Subcutaneous abdominal adipose tissue (tissue), 5 donors: ENCODE data around the gene ADD3.
A peak's percentile ranks its signal among the peaks of the same experiment; 100 is the strongest.

Experiments
- H3K27ac ChIP-seq: one replicate; pipeline ENCODE4 v1.7.0; 2013; ENCODE audit warnings: low read depth, mild to moderate bottlenecking, inconsistent platforms, low read length, moderate library complexity
- H3K27me3 ChIP-seq, 5 donors: one replicate each; pipeline ENCODE4 v1.7.0; 2013; ENCODE audit warnings: low read length in 5 of 5, inconsistent platforms in 1 of 5; ENCODE audit not compliant: control insufficient read depth in 5 of 5, insufficient read depth in 4 of 5
- H3K36me3 ChIP-seq, 5 donors: one replicate each; pipeline ENCODE4 v1.7.0; 2013; ENCODE audit warnings: low read length in 5 of 5; ENCODE audit not compliant: control insufficient read depth in 5 of 5, insufficient read depth in 5 of 5
- H3K4me1 ChIP-seq, 5 donors: one replicate each; pipeline ENCODE4 v1.7.0; 2013; ENCODE audit warnings: low read length in 5 of 5, mild to moderate bottlenecking in 3 of 5, moderate library complexity in 1 of 5; ENCODE audit not compliant: control insufficient read depth in 5 of 5, insufficient read depth in 5 of 5
- H3K4me3 ChIP-seq, 5 donors: one replicate each; pipeline ENCODE4 v1.7.0; 2013; ENCODE audit warnings: low read length in 5 of 5, low read depth in 1 of 5
- H3K9ac ChIP-seq, 5 donors: one replicate each; pipeline ENCODE4 v1.7.0; 2013; ENCODE audit warnings: low read length in 5 of 5, mild to moderate bottlenecking in 4 of 5, moderate library complexity in 3 of 5
- H3K9me3 ChIP-seq, 5 donors: one replicate each; pipeline ENCODE4 v1.7.0; 2013; ENCODE audit warnings: low read length in 5 of 5; ENCODE audit not compliant: control insufficient read depth in 5 of 5
- donor health status: healthy.
- donor health status: healthy.
- donor health status: healthy.
- donor health status: healthy.
- donor health status: healthy.

ADD3 gene

DNA sequence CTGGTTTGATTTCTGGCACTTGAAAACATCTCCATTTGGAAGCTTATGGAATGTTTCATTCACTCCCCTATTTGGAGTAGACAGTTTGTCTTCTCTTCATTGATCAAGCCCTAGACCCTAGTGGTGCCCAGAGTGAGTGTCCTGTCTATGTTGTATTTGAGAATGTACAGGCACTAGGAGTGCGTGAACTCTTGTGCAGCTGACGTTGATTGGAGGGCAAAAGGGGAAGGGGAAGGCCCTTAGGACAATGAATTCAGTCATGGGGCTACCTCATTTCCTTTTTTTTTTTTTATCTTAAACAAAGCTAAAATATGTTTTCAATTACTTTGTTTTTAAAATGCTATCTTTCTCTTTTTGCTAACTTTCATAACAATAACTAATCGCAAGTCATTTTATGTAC, 66.5 kb downstream of the ADD3 start:
- peak overlapping the region in 1 of 5 donors; percentile 15 for H3K4me3 ChIP-seq
- peaks cover 16 to 70% (median 53%) of the 10 kb centered on the region in 5 donors for H3K4me1 ChIP-seq
- no peaks in the 10 kb centered on the region for H3K9me3 ChIP-seq
- no peak overlapping the region for H3K9ac ChIP-seq
- H3K36me3 ChIP-seq = no peaks in the 10 kb centered on the region
- H3K27me3 ChIP-seq = no peaks in the 10 kb centered on the region
- H3K27ac ChIP-seq = peak overlapping the region; percentile 83

DNA sequence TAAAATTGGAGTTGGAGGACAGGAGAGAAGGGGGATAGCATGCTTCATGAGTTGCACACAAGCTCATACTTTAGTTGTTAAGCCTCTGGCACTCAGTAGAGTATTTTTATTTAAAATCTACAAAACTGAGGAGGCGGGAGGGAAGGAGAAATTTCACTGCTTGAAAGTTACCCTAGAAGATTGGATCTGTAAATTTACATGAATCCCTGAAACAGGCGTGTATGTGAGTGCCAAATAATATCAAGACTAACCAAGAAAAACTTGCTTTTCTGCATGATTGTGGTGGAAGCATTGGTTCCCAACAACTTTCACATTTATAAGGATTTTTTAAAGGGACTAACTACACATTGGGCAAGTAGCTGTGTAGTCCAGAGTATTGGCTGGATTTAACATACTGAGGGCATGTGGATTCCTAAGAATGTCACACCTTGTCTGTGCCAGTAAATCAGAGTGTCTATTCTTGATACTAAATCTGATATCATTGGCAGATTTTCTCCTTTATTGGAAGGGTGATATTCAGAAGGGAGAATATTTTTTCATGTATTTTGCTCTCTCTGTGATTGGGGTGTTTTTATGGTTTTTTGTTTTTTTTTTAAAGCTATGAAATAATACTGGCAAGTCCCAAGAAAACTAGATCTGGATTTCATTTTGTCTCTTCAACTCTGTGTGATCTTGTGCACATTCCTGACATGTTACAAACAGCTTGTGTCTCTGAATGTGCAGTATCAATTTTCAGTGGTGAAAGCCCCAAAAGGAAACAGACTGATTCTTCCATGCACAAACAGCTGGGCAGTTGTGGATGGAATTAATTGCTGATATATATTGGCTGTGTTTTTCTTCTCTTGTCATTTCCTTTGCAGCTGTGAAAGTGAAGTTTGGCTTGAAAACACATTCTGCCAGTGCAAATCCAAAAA, 67.2 kb downstream of the ADD3 start:
- Histone ChIP-seq H3K9ac (peak overlapping the region in 2 of 5 donors; percentile 19 to 23), H3K4me1 (peaks cover 16 to 64% (median 48%) of the 10 kb centered on the region in 5 donors), H3K27ac (peak overlapping the region; percentile 83)

DNA sequence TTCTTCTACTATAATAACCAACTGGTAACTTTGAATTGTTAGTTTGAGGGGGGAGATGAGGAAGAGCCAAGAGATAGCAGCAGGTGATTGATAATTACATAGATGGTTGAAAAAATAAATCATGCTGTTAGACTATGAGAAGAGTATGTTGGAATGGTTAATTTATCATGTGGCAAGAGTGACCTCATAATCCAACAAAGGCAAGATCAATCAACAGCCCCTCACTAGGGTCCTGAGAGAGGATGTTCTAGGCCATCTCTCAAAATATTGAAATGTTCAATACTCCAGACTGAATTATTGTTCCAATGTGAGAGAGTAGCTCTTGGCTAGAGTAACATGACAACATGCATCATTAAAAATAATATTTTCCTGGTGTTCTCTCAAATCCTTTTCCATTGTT, 67.9 kb downstream of the ADD3 start:
- H3K9me3 ChIP-seq = no peaks in the 10 kb centered on the region
- H3K9ac ChIP-seq = peak overlapping the region in 2 of 5 donors; percentile 19 to 23
- H3K27ac ChIP-seq = peak overlapping the region; percentile 83
- H3K4me1 ChIP-seq = peaks cover 16 to 58% (median 48%) of the 10 kb centered on the region in 5 donors
- H3K27me3 ChIP-seq = no peaks in the 10 kb centered on the region
- peak overlapping the region in 1 of 5 donors; percentile 3 for H3K4me3 ChIP-seq
- H3K36me3 ChIP-seq = no peaks in the 10 kb centered on the region

More for the DNA sequence above, 67.2 kb downstream of the ADD3 start:
- Histone ChIP-seq H3K36me3 (no peaks in the 10 kb centered on the region), H3K4me3 (peak overlapping the region in 1 of 5 donors; percentile 3), H3K27me3 (no peaks in the 10 kb centered on the region), H3K9me3 (no peaks in the 10 kb centered on the region)

DNA sequence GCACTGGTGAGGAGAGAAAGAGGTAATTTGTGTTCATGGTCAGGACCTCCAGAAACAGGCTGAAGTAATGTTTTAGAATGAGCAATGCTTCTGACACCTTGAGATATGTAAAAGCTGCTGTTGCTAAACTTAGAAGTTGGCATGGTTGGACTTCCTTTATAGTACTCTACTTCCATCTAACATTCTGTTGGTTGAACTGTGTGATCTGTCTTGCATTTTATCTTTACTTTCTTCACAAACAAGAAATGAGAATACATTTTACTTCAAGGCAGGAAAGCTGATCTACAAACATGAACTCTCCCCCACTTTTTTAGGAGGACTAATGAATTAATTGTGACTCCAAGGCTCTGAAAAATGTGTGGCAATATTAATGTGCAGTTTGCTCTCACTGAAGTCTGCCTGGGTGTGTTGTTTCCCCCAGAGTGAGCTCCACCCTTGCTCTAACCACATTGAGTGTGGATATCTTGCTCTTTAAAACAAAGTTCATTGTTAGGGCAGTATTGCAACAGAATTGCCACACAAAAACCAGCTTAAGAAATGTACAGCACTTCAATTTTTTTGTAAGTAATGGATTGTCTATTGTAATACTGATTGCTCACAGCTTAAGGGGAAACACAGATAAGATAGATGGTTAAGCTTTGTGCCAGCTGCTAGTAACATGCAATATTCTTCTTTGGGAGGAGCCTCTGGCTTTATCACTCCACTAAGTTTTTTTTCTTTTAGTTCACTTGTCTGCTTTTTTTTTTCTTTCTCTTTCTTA, 69.0 kb downstream of the ADD3 start:
- no peaks in the 10 kb centered on the region for H3K27me3 ChIP-seq
- peak overlapping the region in 4 of 5 donors; percentile 24 to 49 (median 37) for H3K9ac ChIP-seq
- H3K4me1 ChIP-seq = peaks cover 16 to 66% (median 51%) of the 10 kb centered on the region in 5 donors
- peak overlapping the region; percentile 26 to 57 (median 39) for H3K4me3 ChIP-seq
- peak overlapping the region; percentile 83 for H3K27ac ChIP-seq
- H3K9me3 ChIP-seq = no peaks in the 10 kb centered on the region
- no peaks in the 10 kb centered on the region for H3K36me3 ChIP-seq

DNA sequence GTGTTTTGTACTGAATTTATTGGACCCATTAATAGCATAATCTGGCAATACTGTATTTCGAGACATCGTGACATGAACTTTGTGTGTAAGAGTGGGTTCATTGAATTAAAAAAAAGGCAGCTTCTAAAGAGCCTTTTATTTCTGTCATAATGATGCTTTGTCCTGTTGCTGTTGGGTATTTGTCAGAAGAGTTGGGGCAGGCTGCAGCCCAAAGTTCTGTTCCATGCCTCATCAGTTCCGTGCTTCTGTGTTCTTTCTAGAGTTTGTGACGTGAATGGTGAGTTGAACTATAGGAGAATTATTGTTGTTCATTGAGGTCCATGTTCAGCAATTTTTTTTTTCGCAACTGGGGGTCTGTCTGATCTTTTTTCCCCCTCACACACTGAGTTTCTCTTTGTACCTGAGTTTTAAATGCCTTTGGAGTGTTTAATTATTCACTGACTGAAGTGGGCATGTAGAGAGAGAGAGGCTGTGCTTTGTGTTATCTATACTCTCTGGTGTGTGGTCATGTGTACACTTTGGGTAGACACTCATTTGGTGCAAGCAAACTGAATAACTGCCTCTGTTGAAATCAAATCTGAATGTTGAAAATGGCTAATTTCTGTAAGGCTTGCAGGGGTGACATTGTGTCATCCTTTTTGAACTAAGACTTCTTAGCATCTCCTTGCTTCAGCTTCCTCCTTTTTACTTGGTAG, 69.8 kb downstream of the ADD3 start:
- no peaks in the 10 kb centered on the region for H3K27me3 ChIP-seq
- peak overlapping the region; percentile 26 to 57 (median 39) for H3K4me3 ChIP-seq
- H3K4me1 ChIP-seq = peaks cover 16 to 73% (median 58%) of the 10 kb centered on the region in 5 donors
- H3K36me3 ChIP-seq = no peaks in the 10 kb centered on the region
- H3K27ac ChIP-seq = peak overlapping the region; percentile 83
- H3K9me3 ChIP-seq = no peaks in the 10 kb centered on the region
- H3K9ac ChIP-seq = peak overlapping the region in 4 of 5 donors; percentile 24 to 49 (median 37)

DNA sequence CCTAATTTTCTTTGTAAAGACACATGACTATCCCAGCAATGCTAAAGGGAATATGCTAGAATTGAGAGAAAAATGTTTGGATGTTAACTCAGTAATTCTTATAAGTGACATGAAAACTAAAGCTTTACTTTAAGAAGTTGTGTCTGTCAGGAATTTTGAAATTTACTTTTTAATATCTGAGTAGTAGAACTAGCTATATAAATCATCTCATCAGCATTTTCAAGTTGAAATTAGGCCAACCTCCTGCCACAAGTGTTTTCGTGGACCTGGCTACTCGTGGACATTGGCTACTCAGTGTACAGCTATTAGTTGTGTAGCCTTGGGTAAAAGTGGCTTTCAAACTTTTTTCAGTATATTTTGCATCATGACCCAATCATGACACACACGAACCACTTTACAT, 70.5 kb downstream of the ADD3 start:
- Histone ChIP-seq H3K4me1 (peaks cover 16 to 79% (median 58%) of the 10 kb centered on the region in 5 donors), H3K9ac (no peak overlapping the region), H3K9me3 (no peaks in the 10 kb centered on the region), H3K4me3 (peak overlapping the region in 2 of 5 donors; percentile 39 to 57), H3K27ac (peak overlapping the region; percentile 83), H3K36me3 (no peaks in the 10 kb centered on the region), H3K27me3 (no peaks in the 10 kb centered on the region)

DNA sequence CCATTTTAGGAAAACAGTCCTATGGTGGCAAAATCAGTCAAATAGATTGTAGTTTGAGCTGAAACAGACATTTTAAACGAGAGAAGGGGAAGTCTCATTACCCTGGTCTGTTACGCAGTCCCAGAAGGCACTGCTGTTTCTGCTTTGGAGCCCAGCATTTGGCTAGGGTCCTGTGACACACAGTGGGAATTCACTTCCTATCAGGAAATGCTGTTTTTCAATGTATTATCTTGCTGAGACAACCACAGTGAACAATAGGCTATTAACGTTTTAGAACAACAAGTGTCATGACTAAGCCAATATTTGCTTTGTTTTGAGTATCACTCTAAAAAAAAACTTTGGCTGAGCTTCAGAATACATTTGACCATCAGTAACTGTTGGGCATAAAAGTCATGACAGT, 74.1 kb downstream of the ADD3 start:
- H3K36me3 ChIP-seq = peaks cover 0 to 3% (median 0%) of the 10 kb centered on the region in 5 donors
- H3K9me3 ChIP-seq = no peaks in the 10 kb centered on the region
- H3K9ac ChIP-seq = no peak overlapping the region
- H3K27me3 ChIP-seq = no peaks in the 10 kb centered on the region
- H3K27ac ChIP-seq = peak overlapping the region; percentile 72
- no peak overlapping the region for H3K4me3 ChIP-seq
- peaks cover 8 to 54% (median 36%) of the 10 kb centered on the region in 5 donors for H3K4me1 ChIP-seq

DNA sequence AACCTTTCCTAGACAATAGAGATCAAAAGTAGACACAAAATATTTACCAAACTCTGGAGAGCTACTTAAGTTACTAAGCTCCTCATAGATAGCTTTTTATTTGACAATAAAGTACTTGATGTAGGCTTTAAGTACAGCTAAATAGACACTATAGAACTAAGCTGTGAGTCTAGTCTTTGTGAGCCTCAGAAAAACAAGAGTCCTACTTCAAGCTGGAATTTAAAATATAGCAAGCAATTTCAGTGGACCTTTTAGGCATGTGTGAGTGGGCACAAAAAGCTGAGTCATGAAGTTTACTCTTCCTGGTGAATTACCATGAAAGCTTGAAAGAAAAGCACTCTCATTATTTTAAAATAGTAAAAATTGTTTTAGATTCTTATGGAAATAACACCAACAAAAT, 76.1 kb downstream of the ADD3 start:
- no peaks in the 10 kb centered on the region for H3K27me3 ChIP-seq
- H3K36me3 ChIP-seq = peaks cover 0 to 3% (median 0%) of the 10 kb centered on the region in 5 donors
- no peaks in the 10 kb centered on the region for H3K9me3 ChIP-seq
- H3K4me1 ChIP-seq = peaks cover 0 to 35% (median 20%) of the 10 kb centered on the region in 5 donors
- no peak overlapping the region for H3K9ac ChIP-seq
- H3K4me3 ChIP-seq = no peak overlapping the region
- H3K27ac ChIP-seq = peak overlapping the region; percentile 51

DNA sequence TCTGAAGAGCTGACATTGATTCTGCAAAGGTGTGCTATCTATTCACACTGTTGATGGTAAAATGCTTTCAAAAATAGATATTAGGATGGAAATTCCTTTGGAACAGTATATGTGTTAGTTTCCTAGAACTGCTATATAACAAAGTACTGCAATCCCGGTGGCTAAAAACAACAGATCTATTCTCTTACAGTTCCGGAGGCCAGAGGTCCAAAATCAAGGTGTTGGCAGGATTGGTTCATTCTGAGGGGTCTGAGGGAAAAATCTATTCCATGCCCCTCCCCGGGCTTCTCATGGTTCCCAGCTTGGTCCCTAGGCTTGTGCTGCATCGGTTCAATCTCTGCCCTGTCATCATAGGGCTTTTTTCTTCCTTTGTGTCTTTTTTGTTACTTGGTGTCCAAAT, 79.9 kb downstream of the ADD3 start:
- Histone ChIP-seq H3K9ac (no peak overlapping the region), H3K4me3 (no peak overlapping the region), H3K27me3 (no peaks in the 10 kb centered on the region), H3K27ac (no peak overlapping the region), H3K9me3 (no peaks in the 10 kb centered on the region), H3K4me1 (peaks cover 0 to 16% (median 14%) of the 10 kb centered on the region in 5 donors), H3K36me3 (peaks cover 0 to 3% (median 0%) of the 10 kb centered on the region in 5 donors)
